ENCODE results near the gene DBF4. TPM values are rescaled to one million over a fixed set of nuclear protein-coding genes. Genes with fewer than 3 reads are reported as not detected.
"Not testable (repeated sequence)": the region's sequence is repeated elsewhere in the genome, so short reads cannot be mapped to it uniquely, and the experiment has no call there.

DBF4 gene
- total RNA-seq, 1 experiment from 2014 or later, result 55.4 TPM

DNA sequence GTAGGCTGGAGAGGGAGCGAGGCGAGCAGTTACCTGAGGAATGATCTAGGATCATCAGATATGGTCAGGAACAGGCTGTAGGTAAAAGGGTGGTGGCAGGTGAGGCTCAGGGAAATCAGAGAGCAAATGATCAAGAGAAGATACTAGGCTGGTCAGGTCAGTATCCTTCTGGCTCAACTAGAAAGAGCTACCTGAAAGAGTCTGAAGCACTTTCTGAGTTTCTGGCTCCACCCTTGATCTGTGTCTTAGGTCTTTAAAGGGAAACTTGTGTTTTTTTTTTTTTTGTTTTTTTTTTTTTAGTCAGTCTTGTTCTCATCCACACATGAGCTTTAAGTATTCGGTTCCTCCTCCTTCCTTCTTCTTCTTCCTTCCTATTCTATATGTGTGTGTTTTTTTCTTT, 68.3 kb downstream of the DBF4 start:
- ChIA-PET POLR2A (interaction anchor here (1.0 kb wide), 1 partner anchor 9 kb away, joined by 4 read pairs; no protein-coding TSS in a partner anchor), CTCF (interaction anchor here (0.7 to 2.3 kb wide), 3 partner anchors 10 to 320 kb away, joined by 3 to 8 read pairs (median 5); partner anchors contain the start of gene ADAM22)
- H3K9me3 Mint-ChIP-seq, result no peaks in the 10 kb centered on the region
- no peak for ATAC-seq
- DNase-seq (ENCODE audit: low spot score), result no peak
- H3K27me3 Mint-ChIP-seq (ENCODE audit: low read depth), result no peaks in the 10 kb centered on the region
- H3K4me3 Mint-ChIP-seq, result no peak overlapping the region
- no peak overlapping the region for H3K27ac Mint-ChIP-seq
- 0 out of 2 replicates have a peak, but pooled peaks cover 2% of the 10 kb centered on the region for H3K36me3 Mint-ChIP-seq
- no peak for TF ChIP-seq ESRRA (CRISPR knock-in tag; IDR thresholded peaks at IDR 0.05; ENCODE audit: borderline replicate concordance)
- TF ChIP-seq RELA (CRISPR knock-in tag; IDR thresholded peaks at IDR 0.05; ENCODE audit: borderline replicate concordance), result no peak
- TF ChIP-seq, protein P1, sequence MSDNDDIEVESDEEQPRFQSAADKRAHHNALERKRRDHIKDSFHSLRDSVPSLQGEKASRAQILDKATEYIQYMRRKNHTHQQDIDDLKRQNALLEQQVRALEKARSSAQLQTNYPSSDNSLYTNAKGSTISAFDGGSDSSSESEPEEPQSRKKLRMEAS (CRISPR knock-in tag; IDR thresholded peaks at IDR 0.05), result no peak
- TF ChIP-seq JAZF1 (CRISPR knock-in tag; IDR thresholded peaks at IDR 0.05), result no peak
- no peak for TF ChIP-seq NR1H2 (CRISPR knock-in tag; IDR thresholded peaks at IDR 0.05)
- no peak for TF ChIP-seq ZNF425 (CRISPR knock-in tag; conservative IDR thresholded peaks at IDR 0.05)
- TF ChIP-seq ZNF416 (CRISPR knock-in tag; IDR thresholded peaks at IDR 0.05), result no peak
- TF ChIP-seq, protein P2, sequence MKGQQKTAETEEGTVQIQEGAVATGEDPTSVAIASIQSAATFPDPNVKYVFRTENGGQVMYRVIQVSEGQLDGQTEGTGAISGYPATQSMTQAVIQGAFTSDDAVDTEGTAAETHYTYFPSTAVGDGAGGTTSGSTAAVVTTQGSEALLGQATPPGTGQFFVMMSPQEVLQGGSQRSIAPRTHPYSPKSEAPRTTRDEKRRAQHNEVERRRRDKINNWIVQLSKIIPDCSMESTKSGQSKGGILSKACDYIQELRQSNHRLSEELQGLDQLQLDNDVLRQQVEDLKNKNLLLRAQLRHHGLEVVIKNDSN (CRISPR knock-in tag; IDR thresholded peaks at IDR 0.05), result no peak
- TF ChIP-seq ZNF423 (CRISPR knock-in tag; IDR thresholded peaks at IDR 0.05), result no peak
- TF ChIP-seq SMAD4 (CRISPR knock-in tag; IDR thresholded peaks at IDR 0.05), result no peak
- no peak for TF ChIP-seq ZMAT4 (CRISPR knock-in tag; IDR thresholded peaks at IDR 0.05)
- TF ChIP-seq ZSCAN18 (CRISPR knock-in tag; IDR thresholded peaks at IDR 0.05), result no peak
- TF ChIP-seq FOXP4 (CRISPR knock-in tag; IDR thresholded peaks at IDR 0.05), result no peak
- TF ChIP-seq, protein P3, sequence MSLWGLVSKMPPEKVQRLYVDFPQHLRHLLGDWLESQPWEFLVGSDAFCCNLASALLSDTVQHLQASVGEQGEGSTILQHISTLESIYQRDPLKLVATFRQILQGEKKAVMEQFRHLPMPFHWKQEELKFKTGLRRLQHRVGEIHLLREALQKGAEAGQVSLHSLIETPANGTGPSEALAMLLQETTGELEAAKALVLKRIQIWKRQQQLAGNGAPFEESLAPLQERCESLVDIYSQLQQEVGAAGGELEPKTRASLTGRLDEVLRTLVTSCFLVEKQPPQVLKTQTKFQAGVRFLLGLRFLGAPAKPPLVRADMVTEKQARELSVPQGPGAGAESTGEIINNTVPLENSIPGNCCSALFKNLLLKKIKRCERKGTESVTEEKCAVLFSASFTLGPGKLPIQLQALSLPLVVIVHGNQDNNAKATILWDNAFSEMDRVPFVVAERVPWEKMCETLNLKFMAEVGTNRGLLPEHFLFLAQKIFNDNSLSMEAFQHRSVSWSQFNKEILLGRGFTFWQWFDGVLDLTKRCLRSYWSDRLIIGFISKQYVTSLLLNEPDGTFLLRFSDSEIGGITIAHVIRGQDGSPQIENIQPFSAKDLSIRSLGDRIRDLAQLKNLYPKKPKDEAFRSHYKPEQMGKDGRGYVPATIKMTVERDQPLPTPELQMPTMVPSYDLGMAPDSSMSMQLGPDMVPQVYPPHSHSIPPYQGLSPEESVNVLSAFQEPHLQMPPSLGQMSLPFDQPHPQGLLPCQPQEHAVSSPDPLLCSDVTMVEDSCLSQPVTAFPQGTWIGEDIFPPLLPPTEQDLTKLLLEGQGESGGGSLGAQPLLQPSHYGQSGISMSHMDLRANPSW (CRISPR knock-in tag; conservative IDR thresholded peaks at IDR 0.05; ENCODE audit: low read depth), result no peak
- no peaks in the 10 kb centered on the region for H3K4me1 Mint-ChIP-seq

GRCh38 chr7:87945926-87946325, 69.6 kb downstream of the DBF4 start:
- H3K36me3 Mint-ChIP-seq; H3K27me3 Mint-ChIP-seq (ENCODE audit: low read depth); ATAC-seq; H3K4me3 Mint-ChIP-seq; DNase-seq (ENCODE audit: low spot score); H3K27ac Mint-ChIP-seq; CTCF ChIA-PET; POLR2A ChIA-PET; H3K4me1 Mint-ChIP-seq; H3K9me3 Mint-ChIP-seq: not testable (repeated sequence)
